Measurements from ENCODE around the gene DOCK9. TPM values are rescaled to one million over a fixed set of nuclear protein-coding genes. Genes with fewer than 3 reads are reported as not detected.

The DOCK9 gene
- total RNA-seq, 2 experiments from 2014 or later, result 33.4 to 36.9 TPM

DNA sequence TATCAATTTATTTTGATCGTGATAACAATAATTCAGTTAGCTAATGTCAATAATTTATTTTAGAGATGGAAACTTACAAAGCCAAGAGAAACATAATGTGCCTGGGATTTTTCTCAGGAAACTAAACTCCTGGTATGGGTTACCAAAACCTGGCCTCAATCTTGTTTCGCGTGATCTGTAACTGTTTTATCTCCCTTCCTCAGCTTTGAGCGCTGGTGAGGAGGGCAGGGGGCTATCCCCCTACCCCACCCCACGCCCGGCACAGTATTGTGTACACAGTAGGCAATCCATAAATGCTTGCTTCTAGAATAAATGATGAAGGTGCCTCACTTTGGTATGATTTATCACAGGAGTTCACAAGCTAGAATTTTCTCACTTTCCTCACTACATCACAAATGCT lies 7.7 kb upstream of the DOCK9 start:
- ATAC-seq (no peak), DNase-seq (no peak)
- Mint-ChIP-seq H3K36me3 (ENCODE audit: low read depth) (peaks cover 11% of the 10 kb centered on the region), H3K27me3 (no peaks in the 10 kb centered on the region), H3K9me3 (no peaks in the 10 kb centered on the region), H3K4me1 (ENCODE audit: low read depth) (peaks cover 85% of the 10 kb centered on the region), H3K4me3 (no peak overlapping the region), H3K27ac (no peak overlapping the region)
- intact Hi-C loops (cut with micrococcal nuclease), result loop anchor here (5.0 kb wide), 1 partner anchor 42 kb away; no protein-coding TSS in a partner anchor
- CTCF ChIA-PET, result interaction anchor here (0.7 to 2.3 kb wide), 5 partner anchors 9 to 142 kb away, joined by 3 to 8 read pairs (median 4); no protein-coding TSS in a partner anchor
- TF ChIP-seq CTCF (IDR thresholded peaks at IDR 0.05), result no peak
- POLR2A ChIA-PET, result interaction anchor here (0.9 to 1.2 kb wide), 6 partner anchors 12 to 65 kb away, joined by 3 to 5 read pairs (median 3); no protein-coding TSS in a partner anchor

- CTCF ChIA-PET, result interaction anchor here (1.2 to 2.3 kb wide), 2 partner anchors 44 to 142 kb away, joined by 4 to 8 read pairs; no protein-coding TSS in a partner anchor
- H3K4me1 Mint-ChIP-seq (ENCODE audit: low read depth), result peaks cover 84% of the 10 kb centered on the region
- no peak for TF ChIP-seq CTCF (IDR thresholded peaks at IDR 0.05)
- ATAC-seq, result no peak
- no peaks in the 10 kb centered on the region for H3K27me3 Mint-ChIP-seq
- H3K4me3 Mint-ChIP-seq, result no peak overlapping the region
- DNase-seq, result no peak
- no peak overlapping the region for H3K27ac Mint-ChIP-seq
- H3K36me3 Mint-ChIP-seq (ENCODE audit: low read depth), result peaks cover 11% of the 10 kb centered on the region
- intact Hi-C loops (cut with micrococcal nuclease), result loop anchor here (5.0 kb wide), 1 partner anchor 42 kb away; no protein-coding TSS in a partner anchor
- no peaks in the 10 kb centered on the region for H3K9me3 Mint-ChIP-seq
- POLR2A ChIA-PET, result interaction anchor here (1.0 to 1.2 kb wide), 5 partner anchors 16 to 64 kb away, joined by 3 to 5 read pairs (median 3); no protein-coding TSS in a partner anchor
Measured at GRCh38 chr13:98984983-98985382, 7.1 kb upstream of the DOCK9 start.

GRCh38 chr13:98984118-98984517 lies 6.3 kb upstream of the DOCK9 start:
- H3K9me3 Mint-ChIP-seq, result no peaks in the 10 kb centered on the region
- peaks cover 78% of the 10 kb centered on the region for H3K4me1 Mint-ChIP-seq (ENCODE audit: low read depth)
- TF ChIP-seq CTCF (IDR thresholded peaks at IDR 0.05), result no peak
- CTCF ChIA-PET, result interaction anchor here (2.3 kb wide), 1 partner anchor 45 kb away, joined by 8 read pairs; no protein-coding TSS in a partner anchor
- no peak overlapping the region for H3K4me3 Mint-ChIP-seq
- intact Hi-C loops (cut with micrococcal nuclease), result no loop called here
- ATAC-seq, result no peak
- H3K27me3 Mint-ChIP-seq, result no peaks in the 10 kb centered on the region
- DNase-seq, result no peak
- peak overlapping the region; percentile 48 for H3K27ac Mint-ChIP-seq
- peaks cover 11% of the 10 kb centered on the region for H3K36me3 Mint-ChIP-seq (ENCODE audit: low read depth)
- POLR2A ChIA-PET, result no interaction called here

DNA sequence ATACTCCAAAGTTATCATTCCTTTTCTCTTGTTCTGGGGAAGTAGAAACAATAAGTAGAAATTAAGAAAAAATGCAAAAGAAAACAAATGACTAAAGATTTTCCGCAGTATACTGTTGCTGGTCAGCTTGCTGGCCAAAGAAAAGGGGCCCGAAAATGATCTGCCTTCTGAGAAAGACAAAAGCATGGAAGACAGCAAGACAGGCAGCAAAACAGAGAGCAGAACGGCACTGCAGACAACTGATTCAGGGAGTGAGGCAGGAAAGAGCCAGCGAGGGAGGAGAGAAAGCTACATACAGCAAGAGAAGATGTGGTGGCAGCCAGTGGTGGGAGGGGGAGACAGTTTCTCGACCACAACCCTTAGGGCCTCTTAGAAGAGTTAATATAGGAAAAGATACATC lies 5.3 kb upstream of the DOCK9 start:
- TF ChIP-seq CTCF (IDR thresholded peaks at IDR 0.05), result no peak
- ChIA-PET CTCF (interaction anchor here (0.8 to 1.7 kb wide), 2 partner anchors 17 to 140 kb away, joined by 3 read pairs; no protein-coding TSS in a partner anchor), POLR2A (no interaction called here)
- peak overlapping the region; percentile 9 for H3K27ac Mint-ChIP-seq
- H3K27me3 Mint-ChIP-seq, result no peaks in the 10 kb centered on the region
- no peak overlapping the region for H3K4me3 Mint-ChIP-seq
- no peaks in the 10 kb centered on the region for H3K9me3 Mint-ChIP-seq
- ATAC-seq (peak; percentile 25), DNase-seq (peak; percentile 42)
- peaks cover 11% of the 10 kb centered on the region for H3K36me3 Mint-ChIP-seq (ENCODE audit: low read depth)
- H3K4me1 Mint-ChIP-seq (ENCODE audit: low read depth), result peaks cover 78% of the 10 kb centered on the region
- intact Hi-C loops (cut with micrococcal nuclease), result no loop called here

GRCh38 chr13:98981369-98982080 lies 3.7 kb upstream of the DOCK9 start:
- H3K27me3 Mint-ChIP-seq, result no peaks in the 10 kb centered on the region
- intact Hi-C loops (cut with micrococcal nuclease), result no loop called here
- H3K4me1 Mint-ChIP-seq (ENCODE audit: low read depth), result peaks cover 85% of the 10 kb centered on the region
- H3K36me3 Mint-ChIP-seq (ENCODE audit: low read depth), result peaks cover 11% of the 10 kb centered on the region
- DNase-seq, result peak; percentile 41
- CTCF ChIA-PET, result interaction anchor here (1.1 to 1.7 kb wide), 4 partner anchors 8 to 285 kb away, joined by 3 to 4 read pairs (median 3); no protein-coding TSS in a partner anchor
- ATAC-seq, result peak; percentile 78
- POLR2A ChIA-PET, result interaction anchor here (1.0 to 1.5 kb wide), 5 partner anchors 10 to 47 kb away, joined by 3 to 5 read pairs (median 3); no protein-coding TSS in a partner anchor
- TF ChIP-seq CTCF (IDR thresholded peaks at IDR 0.05), result no peak
- peak overlapping the region; percentile 79 for H3K27ac Mint-ChIP-seq
- H3K9me3 Mint-ChIP-seq, result no peaks in the 10 kb centered on the region
- peak overlapping the region; percentile 1 for H3K4me3 Mint-ChIP-seq

All from activated CD8-positive, alpha-beta T cell treated with anti-CD3 and anti-CD28 coated beads for 36 hours (primary cell).